Urinary bladder (tissue), 4 donors: ENCODE measurements around the gene ZBTB49. TPM values are rescaled to one million over a fixed set of nuclear protein-coding genes. Genes with fewer than 3 reads are reported as not detected.
"Not testable (repeated sequence)": the region's sequence is repeated elsewhere in the genome, so short reads cannot be mapped to it uniquely, and the experiment has no call there.

ENCODE experiments used
- DNase-seq: peaks from one replicate; pipeline ENCODE4 v3.0.0-alpha.2; 2015; ENCODE audit errors: extremely low spot score
- H3K27ac ChIP-seq: one replicate; pipeline ENCODE4 v1.5.1; 2013; ENCODE audit warnings: low read depth, mild to moderate bottlenecking, moderate library complexity
- H3K36me3 ChIP-seq: one replicate; pipeline ENCODE4 v1.6.1; 2013; ENCODE audit warnings: mild to moderate bottlenecking, moderate library complexity; ENCODE audit not compliant: insufficient read depth
- H3K4me1 ChIP-seq: one replicate; pipeline ENCODE4 v1.6.1; 2013; ENCODE audit warnings: mild to moderate bottlenecking, moderate library complexity; ENCODE audit not compliant: insufficient read depth
- H3K4me3 ChIP-seq: one replicate; pipeline ENCODE4 v1.5.1; 2013; ENCODE audit warnings: low read depth, low read length
- WGBS: extraction: QIAGEN DNeasy Blood & Tissue Kit; methylation state at CpG from one replicate; pipeline ENCODE4 v1.1.7; 2013; 5-methylcytosine and 5-hydroxymethylcytosine counted together
- polyA plus RNA-seq: library from polyadenylated mRNA; stranded (reverse); fragments of 200-250 nt; gene quantifications from one replicate; pipeline ENCODE4 v1.2.3, GENCODE V29; 2013
- total RNA-seq: library from RNA; depleted of rRNA; stranded (reverse); fragments of >200 nt; gene quantifications from one replicate; pipeline ENCODE4 v1.2.3, GENCODE V29; 2014
- donor health status: healthy with polysubstance abuse.
- donor health status: healthy.

ZBTB49 gene
- total RNA-seq (8.2 TPM), polyA plus RNA-seq (5.9 TPM)

GRCh38 chr4:4289941-4290850 lies at the start of gene ZBTB49, which contains the start of gene LYAR:
TSS of gene ZBTB49 (plus strand) at chr4:4290251. CDS start at chr4:4299946, 9,695 bp downstream.
TSS of gene LYAR (minus strand) at chr4:4290154. CDS start at chr4:4283742, 6,412 bp downstream.
- Histone ChIP-seq H3K4me1 (no peaks in the 10 kb centered on the region), H3K4me3 (peak within 1 kb of the TSS; percentile 80), H3K36me3 (no peaks in the 10 kb centered on the region), H3K27ac (peak within 1 kb of the TSS; percentile 49)
- WGBS, result under 1% methylated on average over 77 of the region's 77 CpGs
- peak; percentile 62 for DNase-seq

- WGBS, result 96% methylated on average over 1 of the region's 1 CpG
- no peaks in the 10 kb centered on the region for H3K4me1 ChIP-seq
- H3K36me3 ChIP-seq, result no peaks in the 10 kb centered on the region
- no peak overlapping the region for H3K27ac ChIP-seq
- no peak for DNase-seq
- no peak overlapping the region for H3K4me3 ChIP-seq
Measured at GRCh38 chr4:4245172-4245571, 44.9 kb upstream of the ZBTB49 start.

GRCh38 chr4:4247696-4248028 lies 42.4 kb upstream of the ZBTB49 start:
- H3K27ac ChIP-seq, result peak overlapping the region; percentile 91
- no peaks in the 10 kb centered on the region for H3K36me3 ChIP-seq
- WGBS, result under 1% methylated on average over 12 of the region's 12 CpGs
- H3K4me1 ChIP-seq, result no peaks in the 10 kb centered on the region
- H3K4me3 ChIP-seq, result peak overlapping the region; percentile 84
- peak; percentile 10 for DNase-seq

GRCh38 chr4:4248029-4248884 lies 41.8 kb upstream of the ZBTB49 start, which contains the start of gene TMEM128:
TSS of gene TMEM128 (minus strand) at chr4:4248223. CDS start at chr4:4248202, 21 bp downstream.
- H3K36me3 ChIP-seq, result no peaks in the 10 kb centered on the region
- DNase-seq, result peak; percentile 89
- under 1% methylated on average over 62 of the region's 62 CpGs for WGBS
- no peaks in the 10 kb centered on the region for H3K4me1 ChIP-seq
- H3K4me3 ChIP-seq, result peak within 1 kb of the TSS; percentile 84
- H3K27ac ChIP-seq, result peak within 1 kb of the TSS; percentile 91

DNA sequence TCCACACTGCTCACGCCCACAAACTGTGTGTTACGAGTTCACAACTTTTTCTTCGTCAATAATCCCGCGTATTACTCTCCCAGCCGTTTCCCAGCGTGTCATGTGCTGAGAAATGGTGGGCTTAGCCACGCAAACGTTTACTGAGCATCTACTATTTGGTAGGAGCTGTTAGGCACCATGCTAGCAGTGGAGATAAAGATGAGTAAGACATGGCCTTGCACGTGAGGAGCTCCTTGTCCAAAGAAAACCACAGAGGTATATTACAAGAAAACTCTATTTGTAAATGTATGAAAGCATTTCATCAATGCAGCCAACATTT lies 41.2 kb upstream of the ZBTB49 start:
- H3K4me3 ChIP-seq, result peak overlapping the region; percentile 84
- 13% methylated on average over 10 of the region's 10 CpGs for WGBS

DNA sequence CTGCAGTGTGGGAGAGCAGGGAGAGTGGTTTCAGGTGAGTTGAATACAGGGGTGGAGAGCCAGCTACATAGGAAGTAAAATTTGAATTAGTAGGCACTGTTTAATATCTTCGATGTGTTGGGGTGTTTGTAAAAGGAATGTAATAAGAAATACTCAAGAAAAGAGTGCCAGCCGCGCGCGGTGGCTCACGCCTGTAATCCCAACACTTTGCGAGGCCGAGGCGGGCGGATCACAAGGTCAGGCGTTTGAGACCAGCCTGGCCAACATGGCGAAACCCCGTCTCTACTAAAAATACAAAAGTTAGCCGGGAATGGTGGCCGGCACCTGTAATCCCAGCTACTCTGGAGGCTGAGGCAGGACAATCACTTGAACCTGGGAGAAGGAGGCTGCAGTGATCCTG lies 40.7 kb upstream of the ZBTB49 start:
- not testable (repeated sequence) for DNase-seq, H3K36me3 ChIP-seq, H3K27ac ChIP-seq, H3K4me1 ChIP-seq, H3K4me3 ChIP-seq
- WGBS, result 91% methylated on average over 15 of the region's 15 CpGs

More for the DNA sequence above, 41.2 kb upstream of the ZBTB49 start:
- DNase-seq, result peak; percentile 2
- H3K36me3 ChIP-seq, result no peaks in the 10 kb centered on the region
- H3K27ac ChIP-seq, result peak overlapping the region; percentile 91
- no peaks in the 10 kb centered on the region for H3K4me1 ChIP-seq

DNA sequence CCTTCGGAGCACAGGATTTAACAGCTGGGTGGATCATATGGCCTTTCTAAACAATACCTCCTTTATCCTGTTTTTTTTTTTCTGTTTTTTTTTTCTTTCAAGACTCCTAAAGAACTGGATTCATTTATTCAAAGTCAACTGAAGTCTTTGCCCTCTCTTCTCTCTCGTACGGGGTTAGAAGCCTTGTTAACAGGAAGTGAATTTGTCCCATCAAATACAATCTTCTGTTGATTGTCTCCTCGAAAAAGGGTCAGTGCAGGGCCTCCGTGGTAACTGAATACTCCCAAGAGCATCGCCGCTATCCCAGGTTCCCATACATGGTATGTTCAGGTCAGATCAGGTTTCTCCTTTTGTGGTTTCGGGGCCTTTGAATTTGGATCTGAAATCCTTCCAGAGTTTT lies 40.2 kb upstream of the ZBTB49 start:
- H3K36me3 ChIP-seq, result no peaks in the 10 kb centered on the region
- WGBS, result 81% methylated on average over 8 of the region's 8 CpGs
- DNase-seq, result no peak
- no peaks in the 10 kb centered on the region for H3K4me1 ChIP-seq
- H3K27ac ChIP-seq, result no peak overlapping the region
- H3K4me3 ChIP-seq, result no peak overlapping the region

DNA sequence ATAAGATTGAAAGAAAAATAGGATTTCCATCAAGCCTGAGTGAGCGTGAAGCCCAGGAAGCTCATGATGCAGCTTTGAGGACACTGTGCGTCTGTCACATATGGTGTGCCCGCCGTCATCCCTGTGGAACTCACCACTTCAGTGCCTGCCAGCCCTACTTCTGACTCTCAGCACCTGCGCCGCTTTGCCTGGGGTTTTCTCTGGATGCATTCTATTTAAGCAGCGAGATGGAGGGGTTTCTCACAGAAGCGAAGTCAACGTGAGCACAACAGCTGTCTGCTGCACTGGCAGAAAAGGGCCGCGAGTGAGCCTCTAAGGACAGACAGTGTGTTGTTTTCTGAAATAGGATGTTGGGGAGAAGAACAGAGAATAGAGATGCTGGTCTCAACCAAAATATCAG lies 35.9 kb upstream of the ZBTB49 start:
- no peak overlapping the region for H3K4me3 ChIP-seq
- no peak for DNase-seq
- H3K27ac ChIP-seq, result no peak overlapping the region
- H3K36me3 ChIP-seq, result no peaks in the 10 kb centered on the region
- H3K4me1 ChIP-seq, result no peaks in the 10 kb centered on the region
- WGBS, result 80% methylated on average over 11 of the region's 11 CpGs

DNA sequence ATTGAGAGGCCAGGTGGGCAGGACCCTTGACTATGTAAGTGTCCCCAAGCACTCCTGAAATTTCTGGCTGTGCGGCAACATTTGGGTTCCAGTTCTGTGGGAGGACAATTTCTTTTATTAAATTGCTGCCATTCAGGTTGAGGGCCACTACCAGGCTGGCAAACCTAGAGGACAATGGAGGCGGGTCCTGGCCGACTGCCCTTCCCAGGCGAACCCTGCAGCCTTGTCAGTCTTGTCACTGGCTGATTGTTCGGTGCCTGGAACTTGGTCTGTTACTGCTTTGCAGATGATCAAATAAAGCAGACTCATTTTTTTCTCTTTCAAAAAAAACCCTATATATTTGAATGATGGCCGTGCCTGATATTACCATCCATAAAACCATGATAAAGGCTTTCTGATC lies 35.4 kb upstream of the ZBTB49 start:
- Histone ChIP-seq H3K27ac (no peak overlapping the region), H3K36me3 (no peaks in the 10 kb centered on the region), H3K4me3 (no peak overlapping the region), H3K4me1 (no peaks in the 10 kb centered on the region)
- WGBS, result 82% methylated on average over 6 of the region's 6 CpGs
- no peak for DNase-seq

GRCh38 chr4:4256799-4257198 lies 33.3 kb upstream of the ZBTB49 start:
- DNase-seq, result no peak

DNA sequence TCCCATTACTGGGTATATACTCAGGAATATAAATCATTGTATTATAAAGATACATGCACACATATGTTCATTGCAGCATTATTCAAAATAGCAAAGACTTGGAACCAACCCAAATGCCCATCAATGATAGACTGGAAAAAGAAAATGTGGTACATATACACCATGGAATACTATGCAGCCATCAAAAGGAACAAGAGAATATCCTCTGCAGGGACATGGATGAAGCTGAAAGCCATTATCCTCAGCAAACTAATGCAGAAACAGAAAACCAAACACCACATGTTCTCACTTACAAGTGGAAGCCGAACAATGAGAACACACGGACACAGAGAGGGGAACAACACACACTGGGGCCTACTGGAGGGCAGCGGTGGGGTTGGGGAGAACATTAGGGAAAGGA lies 32.3 kb upstream of the ZBTB49 start:
- not testable (repeated sequence) for H3K27ac ChIP-seq, H3K4me3 ChIP-seq, H3K36me3 ChIP-seq, DNase-seq, H3K4me1 ChIP-seq
- 82% methylated on average over 3 of the region's 3 CpGs for WGBS

More at GRCh38 chr4:4256799-4257198, 33.3 kb upstream of the ZBTB49 start:
- no peak overlapping the region for H3K4me3 ChIP-seq
- no peaks in the 10 kb centered on the region for H3K4me1 ChIP-seq
- H3K36me3 ChIP-seq, result no peaks in the 10 kb centered on the region
- no peak overlapping the region for H3K27ac ChIP-seq
- WGBS, result 77% methylated on average over 10 of the region's 10 CpGs

DNA sequence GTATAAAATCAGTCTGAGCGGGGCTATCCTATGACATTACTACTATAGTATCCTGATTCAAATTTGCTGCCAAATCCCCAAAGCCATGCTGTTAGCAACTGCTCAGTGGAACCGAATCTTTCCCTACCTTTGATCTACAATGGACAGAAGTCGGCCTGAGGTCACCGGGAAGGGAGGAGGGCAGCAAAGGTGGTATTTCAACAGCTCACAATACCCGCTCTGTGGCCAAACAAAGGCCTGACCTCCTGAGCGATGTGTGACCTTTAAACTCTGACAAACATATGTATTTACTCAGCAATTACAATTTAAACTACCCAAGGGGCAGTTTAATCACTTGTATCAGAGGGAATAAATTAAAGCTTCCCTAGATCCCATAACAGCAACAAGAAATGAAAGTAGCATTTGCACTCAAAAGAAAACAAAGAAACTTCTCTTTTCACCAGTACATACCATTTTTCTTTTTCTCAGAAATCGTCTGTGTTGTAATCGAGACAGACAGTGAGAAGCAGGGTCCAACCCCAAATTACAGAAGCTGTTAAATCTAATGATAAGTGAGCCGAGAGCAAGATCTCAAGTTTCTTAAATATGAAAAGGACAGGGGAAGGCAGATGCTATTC lies 30.5 kb upstream of the ZBTB49 start:
- no peak for DNase-seq
- no peaks in the 10 kb centered on the region for H3K36me3 ChIP-seq
- H3K4me1 ChIP-seq, result no peaks in the 10 kb centered on the region
- H3K27ac ChIP-seq, result no peak overlapping the region
- 29% methylated on average over 9 of the region's 9 CpGs for WGBS
- H3K4me3 ChIP-seq, result no peak overlapping the region

DNA sequence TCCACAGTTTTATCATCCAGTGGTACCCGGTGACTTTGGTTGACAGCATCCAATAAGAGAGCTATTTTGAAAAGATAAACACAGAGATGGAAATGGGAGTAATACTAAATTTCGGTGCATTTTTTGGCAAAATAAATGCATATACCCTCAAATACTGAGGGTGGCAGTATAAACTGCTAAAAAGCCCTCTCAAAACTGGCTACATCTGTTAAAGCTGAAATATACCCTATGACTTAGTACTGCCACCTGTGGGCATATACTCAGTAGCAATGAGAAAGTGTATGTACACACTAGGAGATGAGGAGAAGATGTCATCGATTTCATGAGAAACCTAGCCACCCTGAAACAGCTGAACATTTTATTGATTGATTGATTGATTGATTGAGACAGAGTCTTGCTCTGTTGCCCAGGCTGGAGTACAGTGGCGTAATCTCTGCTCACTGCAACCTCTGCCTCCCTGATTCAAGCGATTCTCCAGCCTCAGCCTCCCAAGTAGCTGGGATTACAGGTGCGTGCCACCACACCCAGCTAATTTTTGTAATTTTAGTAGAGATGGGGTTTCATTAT lies 29.8 kb upstream of the ZBTB49 start:
- DNase-seq, result no peak
- Histone ChIP-seq H3K27ac (no peak overlapping the region), H3K36me3 (no peaks in the 10 kb centered on the region), H3K4me1 (no peaks in the 10 kb centered on the region), H3K4me3 (no peak overlapping the region)
- 71% methylated on average over 6 of the region's 6 CpGs for whole genome bisulfite sequencing
